HL-60 (cell line): Measurements from ENCODE around the gene NDUFB2.

ENCODE experiments used
- DNase-seq, 2 experiments: peaks; one replicate each; pipeline ENCODE4 v3.0.0-alpha.2; 2010 to 2020; ENCODE audit warnings: low read depth in 1 of 2, low spot score in 1 of 2
- H3K27ac ChIP-seq: fragments of 250-450 bp; sonication (Bioruptor Pico); replicated peaks from 2 replicates; pipeline ENCODE4 v1.5.1; 2020; ENCODE audit warnings: mild to moderate bottlenecking, moderate library complexity
- H3K27me3 ChIP-seq: fragments of 250-450 bp; sonication (Bioruptor Pico); 2 replicates; pipeline ENCODE4 v1.5.1; 2021; ENCODE audit warnings: mild to moderate bottlenecking, moderate library complexity; ENCODE audit not compliant: insufficient read depth, poor library complexity, severe bottlenecking
- H3K4me3 ChIP-seq: replicated peaks from 2 replicates; pipeline ENCODE4 v1.5.1; 2011; ENCODE audit warnings: mild to moderate bottlenecking, control low read depth, low read length; ENCODE audit not compliant: insufficient read depth
- GABPA ChIP-seq: IDR thresholded peaks from 2 replicates; pipeline ENCODE4 v1.6.1; 2012; ENCODE audit warnings: low read depth
- POLR2AphosphoS5 ChIP-seq: IDR thresholded peaks from 2 replicates; pipeline ENCODE4 v1.6.1; 2012; ENCODE audit warnings: low read depth
- SPI1 ChIP-seq: IDR thresholded peaks from 2 replicates; pipeline ENCODE4 v1.6.1; 2012; ENCODE audit warnings: low read depth, mild to moderate bottlenecking, borderline replicate concordance
- TF ChIP-seq, protein P1 (sequence below): IDR thresholded peaks from one replicate; pipeline ENCODE4 v1.5.1; 2011; ENCODE audit warnings: low read length, control low read depth, inconsistent platforms; ENCODE audit not compliant: insufficient read depth
- TF ChIP-seq, protein P2 (sequence below): IDR thresholded peaks from 2 replicates; pipeline ENCODE4 v1.6.1; 2012; ENCODE audit warnings: low read depth; ENCODE audit not compliant: insufficient replicate concordance

NDUFB2 gene

DNA sequence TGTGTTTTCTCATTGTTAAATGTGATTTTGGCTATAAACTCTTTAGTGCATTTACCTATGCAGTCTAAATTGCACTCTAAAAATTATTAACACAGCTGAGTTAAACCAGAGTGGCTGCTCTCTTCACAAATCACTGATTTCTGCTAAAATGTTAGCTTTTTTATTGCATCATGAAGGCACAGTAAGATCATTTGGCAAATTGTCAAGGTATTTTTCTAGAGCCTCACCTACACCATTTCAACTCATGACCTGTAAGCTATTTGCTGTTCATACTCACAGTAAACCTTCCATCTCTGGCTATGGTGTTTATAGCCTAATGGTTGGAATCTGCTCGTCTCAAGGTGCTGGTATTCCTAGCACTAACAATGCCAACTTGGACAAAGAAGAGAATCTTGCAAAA is 25.7 kb downstream of the NDUFB2 start:
- Histone ChIP-seq H3K27ac (no peak overlapping the region), H3K27me3 (no peaks in the 10 kb centered on the region), H3K4me3 (no peak overlapping the region)
- TF ChIP-seq, protein P1, sequence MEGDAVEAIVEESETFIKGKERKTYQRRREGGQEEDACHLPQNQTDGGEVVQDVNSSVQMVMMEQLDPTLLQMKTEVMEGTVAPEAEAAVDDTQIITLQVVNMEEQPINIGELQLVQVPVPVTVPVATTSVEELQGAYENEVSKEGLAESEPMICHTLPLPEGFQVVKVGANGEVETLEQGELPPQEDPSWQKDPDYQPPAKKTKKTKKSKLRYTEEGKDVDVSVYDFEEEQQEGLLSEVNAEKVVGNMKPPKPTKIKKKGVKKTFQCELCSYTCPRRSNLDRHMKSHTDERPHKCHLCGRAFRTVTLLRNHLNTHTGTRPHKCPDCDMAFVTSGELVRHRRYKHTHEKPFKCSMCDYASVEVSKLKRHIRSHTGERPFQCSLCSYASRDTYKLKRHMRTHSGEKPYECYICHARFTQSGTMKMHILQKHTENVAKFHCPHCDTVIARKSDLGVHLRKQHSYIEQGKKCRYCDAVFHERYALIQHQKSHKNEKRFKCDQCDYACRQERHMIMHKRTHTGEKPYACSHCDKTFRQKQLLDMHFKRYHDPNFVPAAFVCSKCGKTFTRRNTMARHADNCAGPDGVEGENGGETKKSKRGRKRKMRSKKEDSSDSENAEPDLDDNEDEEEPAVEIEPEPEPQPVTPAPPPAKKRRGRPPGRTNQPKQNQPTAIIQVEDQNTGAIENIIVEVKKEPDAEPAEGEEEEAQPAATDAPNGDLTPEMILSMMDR: no peak
- TF ChIP-seq, protein P2, sequence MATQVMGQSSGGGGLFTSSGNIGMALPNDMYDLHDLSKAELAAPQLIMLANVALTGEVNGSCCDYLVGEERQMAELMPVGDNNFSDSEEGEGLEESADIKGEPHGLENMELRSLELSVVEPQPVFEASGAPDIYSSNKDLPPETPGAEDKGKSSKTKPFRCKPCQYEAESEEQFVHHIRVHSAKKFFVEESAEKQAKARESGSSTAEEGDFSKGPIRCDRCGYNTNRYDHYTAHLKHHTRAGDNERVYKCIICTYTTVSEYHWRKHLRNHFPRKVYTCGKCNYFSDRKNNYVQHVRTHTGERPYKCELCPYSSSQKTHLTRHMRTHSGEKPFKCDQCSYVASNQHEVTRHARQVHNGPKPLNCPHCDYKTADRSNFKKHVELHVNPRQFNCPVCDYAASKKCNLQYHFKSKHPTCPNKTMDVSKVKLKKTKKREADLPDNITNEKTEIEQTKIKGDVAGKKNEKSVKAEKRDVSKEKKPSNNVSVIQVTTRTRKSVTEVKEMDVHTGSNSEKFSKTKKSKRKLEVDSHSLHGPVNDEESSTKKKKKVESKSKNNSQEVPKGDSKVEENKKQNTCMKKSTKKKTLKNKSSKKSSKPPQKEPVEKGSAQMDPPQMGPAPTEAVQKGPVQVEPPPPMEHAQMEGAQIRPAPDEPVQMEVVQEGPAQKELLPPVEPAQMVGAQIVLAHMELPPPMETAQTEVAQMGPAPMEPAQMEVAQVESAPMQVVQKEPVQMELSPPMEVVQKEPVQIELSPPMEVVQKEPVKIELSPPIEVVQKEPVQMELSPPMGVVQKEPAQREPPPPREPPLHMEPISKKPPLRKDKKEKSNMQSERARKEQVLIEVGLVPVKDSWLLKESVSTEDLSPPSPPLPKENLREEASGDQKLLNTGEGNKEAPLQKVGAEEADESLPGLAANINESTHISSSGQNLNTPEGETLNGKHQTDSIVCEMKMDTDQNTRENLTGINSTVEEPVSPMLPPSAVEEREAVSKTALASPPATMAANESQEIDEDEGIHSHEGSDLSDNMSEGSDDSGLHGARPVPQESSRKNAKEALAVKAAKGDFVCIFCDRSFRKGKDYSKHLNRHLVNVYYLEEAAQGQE: no peak
- TF ChIP-seq POLR2AphosphoS5: no peak
- TF ChIP-seq GABPA: no peak
- no peak for TF ChIP-seq SPI1
- no peak for DNase-seq

DNA sequence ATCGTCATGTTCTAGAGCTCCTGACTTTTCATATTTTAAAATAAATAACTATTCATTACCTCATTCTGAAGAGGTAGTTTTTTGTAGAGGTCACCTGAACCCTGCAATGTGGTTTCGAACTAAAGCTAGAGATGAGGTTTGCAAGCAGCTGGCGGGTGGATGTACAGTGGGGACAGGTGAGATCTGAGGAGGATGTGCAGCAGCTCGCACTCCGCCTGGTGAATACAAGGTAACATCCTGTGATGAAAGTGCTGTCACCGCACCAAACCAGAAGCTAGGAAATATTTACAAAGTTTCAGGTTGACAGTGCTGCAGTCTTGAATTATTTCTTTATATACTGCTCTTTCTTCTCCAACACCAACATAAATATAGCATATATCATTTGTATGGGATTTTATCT is 26.5 kb downstream of the NDUFB2 start:
- Histone ChIP-seq H3K4me3 (no peak overlapping the region), H3K27me3 (no peaks in the 10 kb centered on the region), H3K27ac (no peak overlapping the region)
- no peak for DNase-seq
- TF ChIP-seq, protein P1: no peak
- TF ChIP-seq SPI1 (no peak), GABPA (no peak), POLR2AphosphoS5 (no peak)
- TF ChIP-seq, protein P2: no peak

DNA sequence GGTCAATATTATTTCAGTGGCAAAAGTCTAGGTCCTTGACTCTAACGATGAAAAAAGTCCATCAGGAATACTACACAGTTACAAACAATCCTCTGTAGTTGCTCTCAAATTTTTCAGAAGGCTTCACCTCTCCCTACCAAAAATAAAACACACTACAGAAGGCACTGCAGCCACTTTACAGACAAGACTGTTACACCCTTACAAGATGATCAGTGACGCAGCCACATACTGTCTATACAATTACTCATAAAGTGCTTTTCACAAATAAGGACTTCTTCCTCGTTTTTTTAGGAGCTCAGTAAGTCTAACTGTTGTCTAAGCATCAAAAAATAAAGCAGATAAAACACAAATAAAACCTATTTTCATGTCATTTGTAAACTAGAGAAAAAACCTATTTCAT is 27.1 kb downstream of the NDUFB2 start:
- Histone ChIP-seq H3K27ac (no peak overlapping the region), H3K27me3 (no peaks in the 10 kb centered on the region), H3K4me3 (no peak overlapping the region)
- no peak for DNase-seq
- TF ChIP-seq GABPA: no peak
- TF ChIP-seq, protein P1: no peak
- TF ChIP-seq, protein P2: no peak
- TF ChIP-seq POLR2AphosphoS5: no peak
- TF ChIP-seq SPI1: no peak
